Stomach (tissue), 4 donors: Measurements from ENCODE around the gene HARS1.

ENCODE experiments used
- CTCF ChIP-seq, 7 experiments: fragments of 450-650 bp in 4 of 7; fragments of 200-600 bp in 3 of 7; sonication (generic) in 3 of 7; IDR thresholded peaks; one replicate each; pipeline ENCODE4 v1.5.1; 2016 to 2019; ENCODE audit warnings: antibody characterized with exemption in 7 of 7, control low read depth in 2 of 7, mild to moderate bottlenecking in 1 of 7
- POLR2A ChIP-seq, 4 donors: fragments of 450-650 bp; IDR thresholded peaks; one replicate each; pipeline ENCODE4 v1.6.1; 2016; ENCODE audit warnings: antibody characterized with exemption in 4 of 4, control low read depth in 2 of 4, mild to moderate bottlenecking in 1 of 4, moderate library complexity in 1 of 4

- TF ChIP-seq POLR2A (IDR thresholded peaks at IDR 0.05) (no peak), CTCF (IDR thresholded peaks at IDR 0.05) (no peak)
These were observed 46.3 kb upstream of the HARS1 start for GRCh38 chr5:140737486-140737885.
